Measurements from ENCODE around the gene RTN3.

RTN3 gene

DNA sequence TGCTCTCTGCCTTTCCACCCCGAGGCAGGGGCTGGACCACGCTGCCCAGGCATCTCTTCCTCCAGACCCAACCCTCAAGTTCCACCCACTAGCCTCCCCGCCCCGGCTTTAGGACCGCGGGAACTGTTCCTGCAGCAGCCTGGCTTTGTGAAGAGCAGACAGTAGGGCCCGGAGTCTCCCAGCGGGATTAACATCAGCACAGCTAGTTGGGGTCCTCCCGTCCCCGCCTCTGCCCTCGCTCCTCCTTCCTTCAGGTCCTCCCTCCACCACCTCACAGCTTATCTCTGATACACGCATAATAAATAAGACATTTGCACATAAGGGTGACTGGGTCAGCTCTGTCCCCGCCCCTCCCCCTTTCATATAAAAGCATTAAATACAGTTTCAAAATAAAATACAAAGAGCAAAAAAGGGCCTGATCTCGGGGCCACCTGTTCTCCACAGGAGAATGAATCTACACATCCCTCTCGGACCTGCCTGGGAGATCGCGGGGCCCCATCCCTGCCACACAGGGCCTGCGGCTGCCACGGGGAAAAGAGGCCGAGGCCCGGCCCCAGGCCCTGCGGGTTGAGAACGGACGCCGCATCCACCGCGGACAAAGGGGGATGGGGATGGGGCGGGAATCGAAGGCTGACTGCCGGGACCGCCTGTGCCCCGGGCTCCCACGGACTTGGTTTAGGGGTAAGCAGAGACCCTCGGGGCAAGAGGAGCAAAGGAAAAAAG, 80.8 kb downstream of the RTN3 start:
- ChIA-PET POLR2A (interaction anchor here (0.8 kb wide), 1 partner anchor 80 kb away, joined by 3 read pairs; no protein-coding TSS in a partner anchor), CTCF (interaction anchor here (1.1 kb wide), 1 partner anchor 183 kb away, joined by 3 read pairs; no protein-coding TSS in a partner anchor)
- TF ChIP-seq, protein P1, sequence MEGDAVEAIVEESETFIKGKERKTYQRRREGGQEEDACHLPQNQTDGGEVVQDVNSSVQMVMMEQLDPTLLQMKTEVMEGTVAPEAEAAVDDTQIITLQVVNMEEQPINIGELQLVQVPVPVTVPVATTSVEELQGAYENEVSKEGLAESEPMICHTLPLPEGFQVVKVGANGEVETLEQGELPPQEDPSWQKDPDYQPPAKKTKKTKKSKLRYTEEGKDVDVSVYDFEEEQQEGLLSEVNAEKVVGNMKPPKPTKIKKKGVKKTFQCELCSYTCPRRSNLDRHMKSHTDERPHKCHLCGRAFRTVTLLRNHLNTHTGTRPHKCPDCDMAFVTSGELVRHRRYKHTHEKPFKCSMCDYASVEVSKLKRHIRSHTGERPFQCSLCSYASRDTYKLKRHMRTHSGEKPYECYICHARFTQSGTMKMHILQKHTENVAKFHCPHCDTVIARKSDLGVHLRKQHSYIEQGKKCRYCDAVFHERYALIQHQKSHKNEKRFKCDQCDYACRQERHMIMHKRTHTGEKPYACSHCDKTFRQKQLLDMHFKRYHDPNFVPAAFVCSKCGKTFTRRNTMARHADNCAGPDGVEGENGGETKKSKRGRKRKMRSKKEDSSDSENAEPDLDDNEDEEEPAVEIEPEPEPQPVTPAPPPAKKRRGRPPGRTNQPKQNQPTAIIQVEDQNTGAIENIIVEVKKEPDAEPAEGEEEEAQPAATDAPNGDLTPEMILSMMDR (IDR thresholded peaks at IDR 0.05; ENCODE audit: insufficient read depth, low read length, missing control alignments): no peak
- no peak overlapping the region for H3K4me3 ChIP-seq (ENCODE audit: low read depth, low read length)
- no peak for DNase-seq (ENCODE audit: low read depth, low spot score)

DNA sequence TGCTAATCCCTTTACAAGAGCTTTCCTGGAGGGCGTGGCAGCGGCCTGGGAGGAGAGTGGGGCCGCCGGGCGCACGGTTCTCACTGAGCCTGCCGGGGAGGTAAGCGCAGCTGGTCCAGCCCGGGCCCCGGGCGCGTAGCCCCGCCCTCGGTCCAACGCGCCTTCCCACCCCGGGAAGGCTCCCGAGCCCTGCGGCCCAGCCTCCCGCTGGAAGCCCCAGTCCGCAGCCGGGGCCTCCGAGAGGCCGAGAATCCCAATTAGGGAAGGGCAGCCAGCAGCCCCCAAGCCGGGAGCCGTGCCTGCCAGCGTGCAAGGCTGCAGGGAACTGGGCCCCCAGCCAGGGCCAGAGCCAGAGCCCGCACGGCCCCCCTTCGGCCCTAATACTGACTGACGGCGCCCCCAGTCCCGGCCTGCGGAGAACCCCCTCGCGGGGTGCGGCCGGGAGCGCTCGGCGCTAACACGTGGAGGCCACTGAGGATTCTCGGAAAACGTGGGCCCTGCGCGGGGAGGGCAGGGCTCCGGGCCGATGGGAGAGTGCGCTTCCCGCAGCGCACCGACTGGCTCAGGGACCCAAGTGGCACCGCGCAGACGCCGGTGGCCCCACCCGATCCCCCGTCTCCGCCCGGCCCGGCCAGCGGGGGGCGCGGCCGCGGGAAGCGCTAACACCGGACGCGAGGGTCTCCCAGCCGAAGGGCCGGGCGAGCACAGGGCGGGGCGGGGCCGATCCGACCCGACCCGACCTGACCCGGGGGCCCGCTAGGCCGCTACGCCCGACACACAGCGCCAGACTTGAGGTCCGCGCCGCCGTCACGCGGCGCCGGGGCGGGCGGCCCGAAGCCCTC, 81.6 kb downstream of the RTN3 start:
- TF ChIP-seq, protein P1 (IDR thresholded peaks at IDR 0.05; ENCODE audit: insufficient read depth, low read length, missing control alignments): no peak
- no peak for DNase-seq (ENCODE audit: low read depth, low spot score)
- no peak overlapping the region for H3K4me3 ChIP-seq (ENCODE audit: low read depth, low read length)
- CTCF ChIA-PET: no interaction called here
- POLR2A ChIA-PET: no interaction called here

DNA sequence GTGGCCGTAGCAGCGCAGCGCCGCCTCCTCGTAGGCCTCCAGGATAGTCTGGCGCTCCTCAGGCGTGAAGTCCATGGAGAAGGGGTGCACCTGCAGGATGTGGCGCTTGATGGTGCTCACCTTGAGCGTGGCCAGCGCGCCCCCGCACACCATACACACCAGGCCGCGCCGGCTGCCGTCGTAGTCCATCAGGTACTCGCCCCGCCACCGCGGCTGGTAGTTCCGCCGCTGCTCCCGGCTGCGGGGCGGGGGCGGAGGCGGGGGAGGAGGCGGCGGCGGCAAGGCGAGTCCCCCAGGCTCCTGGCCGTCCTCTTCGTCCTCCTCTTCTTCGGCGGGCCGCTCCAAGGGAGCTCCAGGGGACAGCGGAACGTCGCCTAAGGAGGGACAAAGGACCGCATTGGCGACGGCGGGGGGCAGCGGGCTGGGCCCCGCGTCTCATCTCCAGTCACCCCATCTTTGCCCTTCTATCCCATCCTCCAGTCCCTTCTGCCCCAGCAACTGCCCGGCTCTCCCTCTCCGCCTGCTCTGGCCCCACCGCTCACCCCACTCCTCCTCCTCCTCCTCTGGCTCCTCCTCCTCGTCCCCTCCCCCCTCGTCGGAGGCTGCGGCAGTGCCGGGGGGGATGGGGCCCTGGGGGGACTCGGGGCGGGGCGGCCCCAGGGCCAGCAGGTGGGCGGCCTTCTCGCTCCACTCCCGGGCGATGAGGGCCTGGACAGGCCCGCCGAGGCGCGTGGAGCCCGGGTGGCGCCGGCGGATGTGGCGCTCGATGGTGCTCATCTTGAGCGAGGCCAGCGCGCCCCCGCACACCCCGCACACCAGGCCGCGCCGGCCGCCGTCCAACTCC, 82.4 kb downstream of the RTN3 start:
- DNase-seq (ENCODE audit: low read depth, low spot score): no peak
- no peak overlapping the region for H3K4me3 ChIP-seq (ENCODE audit: low read depth, low read length)
- TF ChIP-seq, protein P1 (IDR thresholded peaks at IDR 0.05; ENCODE audit: insufficient read depth, low read length, missing control alignments): no peak
- ChIA-PET POLR2A (no interaction called here), CTCF (interaction anchor here (1.4 kb wide), 1 partner anchor 25 kb away, joined by 4 read pairs; no protein-coding TSS in a partner anchor)

DNA sequence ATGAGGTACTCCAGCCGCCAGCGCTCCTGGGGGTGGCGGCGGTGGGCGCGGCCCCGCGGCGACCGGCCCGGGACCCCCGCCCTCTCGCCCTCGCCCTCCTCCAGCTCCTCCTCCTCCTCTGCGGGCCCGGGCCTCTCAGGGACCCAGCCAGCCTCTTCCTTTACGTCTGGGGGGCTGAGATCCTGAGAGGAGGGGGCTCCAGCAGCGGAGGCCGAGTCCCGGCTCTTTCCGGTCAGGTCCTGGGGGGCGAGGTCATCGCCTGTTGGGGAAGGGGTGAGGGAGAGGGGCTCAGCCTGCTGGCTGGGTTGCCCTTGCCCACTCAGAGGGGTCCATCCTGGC, 83.0 kb downstream of the RTN3 start:
- ChIA-PET CTCF (interaction anchor here (1.4 kb wide), 1 partner anchor 26 kb away, joined by 4 read pairs; no protein-coding TSS in a partner anchor), POLR2A (no interaction called here)
- TF ChIP-seq, protein P1 (IDR thresholded peaks at IDR 0.05; ENCODE audit: insufficient read depth, low read length, missing control alignments): no peak
- H3K4me3 ChIP-seq (ENCODE audit: low read depth, low read length): no peak overlapping the region
- no peak for DNase-seq (ENCODE audit: low read depth, low spot score)

DNA sequence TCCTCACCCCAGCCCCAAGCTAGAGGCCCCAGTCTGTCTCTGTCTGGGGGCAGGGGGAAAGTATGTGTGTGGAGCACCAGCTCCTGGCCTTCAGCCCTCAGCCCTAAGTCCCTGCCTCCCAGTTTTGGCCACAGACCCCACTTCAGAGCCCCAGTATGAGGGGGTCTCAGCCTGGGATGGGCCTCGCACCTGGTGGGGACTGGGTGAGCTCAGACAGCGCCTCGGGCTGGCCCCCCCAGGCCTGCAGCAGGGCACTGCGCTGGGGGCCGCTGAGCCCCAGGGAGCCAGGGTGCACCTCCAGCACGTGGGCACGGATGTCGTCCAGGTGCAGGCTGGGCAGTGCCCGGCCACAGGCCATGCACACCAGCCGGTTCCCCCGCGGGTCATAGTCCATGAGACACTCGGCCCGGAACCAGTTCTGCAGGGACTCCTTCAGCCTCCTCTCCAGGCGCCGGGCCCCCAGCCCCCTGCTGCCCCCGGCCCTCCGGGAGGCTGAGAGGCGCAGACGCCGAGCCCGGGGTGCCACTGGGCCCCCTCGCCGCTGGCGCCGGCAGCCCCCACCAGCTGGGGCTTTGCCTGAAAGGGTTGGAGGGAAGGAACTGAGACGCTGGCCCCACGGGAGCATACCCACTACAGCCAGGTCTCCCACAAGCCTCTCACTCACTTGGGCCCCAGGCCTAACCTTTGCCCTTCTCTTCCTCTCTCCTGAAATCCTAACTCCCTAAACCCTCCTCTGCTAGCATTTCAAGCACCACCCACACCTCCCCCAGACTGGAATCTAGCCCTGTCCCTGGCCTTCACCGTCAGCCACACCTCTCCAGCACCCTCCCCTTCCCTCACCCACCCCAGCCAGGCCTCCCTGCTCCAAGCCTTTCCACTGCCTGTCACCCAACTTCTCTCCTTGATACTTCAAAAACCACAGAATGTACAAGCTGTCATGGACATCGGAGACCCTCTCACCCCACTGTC, 83.7 kb downstream of the RTN3 start:
- TF ChIP-seq, protein P1 (IDR thresholded peaks at IDR 0.05; ENCODE audit: insufficient read depth, low read length, missing control alignments): no peak
- no peak for DNase-seq (ENCODE audit: low read depth, low spot score)
- CTCF ChIA-PET: interaction anchor here (1.4 to 4.6 kb wide), 2 partner anchors 26 to 72 kb away, joined by 4 to 36 read pairs; partner anchors contain the start of gene MARK2
- H3K4me3 ChIP-seq (ENCODE audit: low read depth, low read length): no peak overlapping the region
- POLR2A ChIA-PET: no interaction called here
